ENCODE data around the gene RER1. TPM values are rescaled to one million over a fixed set of nuclear protein-coding genes. Genes with fewer than 3 reads are reported as not detected.

RER1 gene
- total RNA-seq, 1 donor from 2014 or later = 197 TPM

- H3K4me1 ChIP-seq (ENCODE audit: insufficient read depth, low read length) = peaks cover 22% of the 10 kb centered on the region
- FAIRE-seq = no peak
- H3K79me2 ChIP-seq (ENCODE audit: insufficient read depth, low read length) = peaks cover 14% of the 10 kb centered on the region
- TF ChIP-seq EZH2 (IDR thresholded peaks at IDR 0.05; ENCODE audit: insufficient read depth, low read length) (no peak), CTCF (IDR thresholded peaks at IDR 0.05; ENCODE audit: insufficient read depth, low read depth, low read length) (no peak)
- H3K27ac ChIP-seq (ENCODE audit: low read depth, low read length) = no peak overlapping the region
- no peaks in the 10 kb centered on the region for H4K20me1 ChIP-seq (ENCODE audit: insufficient read depth, low read length)
- Mint-ChIP-seq H3K4me1 (ENCODE audit: low read depth, unreplicated experiment) (peaks cover 9% of the 10 kb centered on the region), H3K27me3 (ENCODE audit: low read depth, unreplicated experiment) (peaks cover 14% of the 10 kb centered on the region), H3K36me3 (ENCODE audit: low read depth, unreplicated experiment) (peaks cover 2% of the 10 kb centered on the region), H3K9me3 (ENCODE audit: unreplicated experiment) (no peaks in the 10 kb centered on the region), H3K4me3 (ENCODE audit: unreplicated experiment) (no peak overlapping the region), H3K27ac (ENCODE audit: unreplicated experiment) (no peak overlapping the region)
- peaks cover 4% of the 10 kb centered on the region for H3K27me3 ChIP-seq (ENCODE audit: insufficient read depth, low read length)
- no peak overlapping the region for H2AFZ ChIP-seq (ENCODE audit: low read depth, low read length)
- no peaks in the 10 kb centered on the region for H3K36me3 ChIP-seq (ENCODE audit: insufficient read depth, low read length)
- no peak for DNase-seq (ENCODE audit: low read depth)
- no peaks in the 10 kb centered on the region for H3K9me3 ChIP-seq (ENCODE audit: insufficient read depth, low read depth, low read length)
- no peak overlapping the region for H3K9ac ChIP-seq (ENCODE audit: low read length)
- no peak overlapping the region for H3K4me2 ChIP-seq (ENCODE audit: low read length)
- H3K4me3 ChIP-seq (ENCODE audit: insufficient read depth, low read depth, low read length) = no peak overlapping the region
These were observed 24.2 kb downstream of the RER1 start for GRCh38 chr1:2415801-2416208.

GRCh38 chr1:2416403-2416802 lies 24.8 kb downstream of the RER1 start:
- peaks cover 21% of the 10 kb centered on the region for H3K4me1 ChIP-seq (ENCODE audit: insufficient read depth, low read length)
- H3K27me3 ChIP-seq (ENCODE audit: insufficient read depth, low read length) = peaks cover 4% of the 10 kb centered on the region
- H3K79me2 ChIP-seq (ENCODE audit: insufficient read depth, low read length) = peaks cover 14% of the 10 kb centered on the region
- TF ChIP-seq EZH2 (IDR thresholded peaks at IDR 0.05; ENCODE audit: insufficient read depth, low read length) (no peak), CTCF (IDR thresholded peaks at IDR 0.05; ENCODE audit: insufficient read depth, low read depth, low read length) (no peak)
- no peaks in the 10 kb centered on the region for H4K20me1 ChIP-seq (ENCODE audit: insufficient read depth, low read length)
- H3K27ac Mint-ChIP-seq (ENCODE audit: unreplicated experiment) = no peak overlapping the region
- no peaks in the 10 kb centered on the region for H3K36me3 ChIP-seq (ENCODE audit: insufficient read depth, low read length)
- H3K27me3 Mint-ChIP-seq (ENCODE audit: low read depth, unreplicated experiment) = peaks cover 14% of the 10 kb centered on the region
- no peak overlapping the region for H3K4me3 ChIP-seq (ENCODE audit: insufficient read depth, low read depth, low read length)
- H3K4me3 Mint-ChIP-seq (ENCODE audit: unreplicated experiment) = no peak overlapping the region
- H3K4me2 ChIP-seq (ENCODE audit: low read length) = no peak overlapping the region
- H3K9ac ChIP-seq (ENCODE audit: low read length) = no peak overlapping the region
- peaks cover 2% of the 10 kb centered on the region for H3K36me3 Mint-ChIP-seq (ENCODE audit: low read depth, unreplicated experiment)
- H2AFZ ChIP-seq (ENCODE audit: low read depth, low read length) = no peak overlapping the region
- FAIRE-seq = no peak
- no peak for DNase-seq (ENCODE audit: low read depth)
- H3K27ac ChIP-seq (ENCODE audit: low read depth, low read length) = no peak overlapping the region
- no peaks in the 10 kb centered on the region for H3K9me3 Mint-ChIP-seq (ENCODE audit: unreplicated experiment)
- H3K9me3 ChIP-seq (ENCODE audit: insufficient read depth, low read depth, low read length) = no peaks in the 10 kb centered on the region
- peaks cover 9% of the 10 kb centered on the region for H3K4me1 Mint-ChIP-seq (ENCODE audit: low read depth, unreplicated experiment)

GRCh38 chr1:2417083-2417832 lies 25.6 kb downstream of the RER1 start:
- Mint-ChIP-seq H3K36me3 (ENCODE audit: low read depth, unreplicated experiment) (peaks cover 2% of the 10 kb centered on the region), H3K27me3 (ENCODE audit: low read depth, unreplicated experiment) (peaks cover 18% of the 10 kb centered on the region), H3K4me3 (ENCODE audit: unreplicated experiment) (no peak overlapping the region), H3K4me1 (ENCODE audit: low read depth, unreplicated experiment) (peaks cover 9% of the 10 kb centered on the region), H3K27ac (ENCODE audit: unreplicated experiment) (no peak overlapping the region), H3K9me3 (ENCODE audit: unreplicated experiment) (no peaks in the 10 kb centered on the region)
- Histone ChIP-seq H3K9ac (ENCODE audit: low read length) (no peak overlapping the region), H3K27ac (ENCODE audit: low read depth, low read length) (no peak overlapping the region), H4K20me1 (ENCODE audit: insufficient read depth, low read length) (no peaks in the 10 kb centered on the region), H3K27me3 (ENCODE audit: insufficient read depth, low read length) (peaks cover 4% of the 10 kb centered on the region), H3K4me1 (ENCODE audit: insufficient read depth, low read length) (peaks cover 16% of the 10 kb centered on the region), H3K9me3 (ENCODE audit: insufficient read depth, low read depth, low read length) (no peaks in the 10 kb centered on the region), H3K4me3 (ENCODE audit: insufficient read depth, low read depth, low read length) (no peak overlapping the region), H3K79me2 (ENCODE audit: insufficient read depth, low read length) (peaks cover 6% of the 10 kb centered on the region), H2AFZ (ENCODE audit: low read depth, low read length) (no peak overlapping the region), H3K4me2 (ENCODE audit: low read length) (no peak overlapping the region), H3K36me3 (ENCODE audit: insufficient read depth, low read length) (no peaks in the 10 kb centered on the region)
- DNase-seq (ENCODE audit: low read depth) (no peak), FAIRE-seq (no peak)
- TF ChIP-seq CTCF (IDR thresholded peaks at IDR 0.05; ENCODE audit: insufficient read depth, low read depth, low read length) = no peak
- no peak for TF ChIP-seq EZH2 (IDR thresholded peaks at IDR 0.05; ENCODE audit: insufficient read depth, low read length)
